Stimulated activated CD4-positive, alpha-beta T cell treated with anti-CD3 and anti-CD28 coated beads, Interleukin-15, amount 100 ng/mL, for 24 hours (primary cell): Measurements from ENCODE around the gene RAB3B.

Experiments
- DNase-seq: peaks from one replicate; pipeline ENCODE4 v3.0.0-alpha.2; 2020

The RAB3B gene

GRCh38 chr1:51867479-51868232 lies 122.8 kb downstream of the RAB3B start:
- DNase-seq: no peak

GRCh38 chr1:51863384-51863783 lies 127.1 kb downstream of the RAB3B start:
- no peak for DNase-seq

GRCh38 chr1:51861669-51862068 lies 128.8 kb downstream of the RAB3B start:
- no peak for DNase-seq

GRCh38 chr1:51859735-51860134 lies 130.8 kb downstream of the RAB3B start:
- DNase-seq: no peak

GRCh38 chr1:51859333-51859732 lies 131.2 kb downstream of the RAB3B start:
- no peak for DNase-seq

- DNase-seq: no peak
These were observed 131.6 kb downstream of the RAB3B start for GRCh38 chr1:51858892-51859291.
